Caco-2 (cell line): ENCODE measurements around the gene LRMDA. TPM values are rescaled to one million over a fixed set of nuclear protein-coding genes. Genes with fewer than 3 reads are reported as not detected.

Experiments used
- BruUV-seq: library from RNA; stranded (reverse); fragments of 400-500 nt; replicated peaks from 2 replicates; lab custom pipeline; 2021; lab: Mats Ljungman, UMichigan
- CTCF ChIA-PET: fragments of 300-600 bp; sonication (Branson Sonifier 250); formaldehyde crosslinking; loops from one replicate; lab custom pipeline; 2022; ENCODE audit warnings: antibody characterized with exemption; lab: Charles Lee
- POLR2A ChIA-PET: fragments of 300-600 bp; sonication (Branson Sonifier 250); formaldehyde crosslinking; loops from one replicate; lab custom pipeline; 2022; ENCODE audit warnings: antibody characterized with exemption; lab: Charles Lee
- DNase-seq, 2 experiments: peaks; one replicate each; pipeline versions ENCODE4 v3.0.0 to v3.0.0-alpha.2; 2020 to 2022
- H3K27me3 ChIP-seq: replicated peaks from 2 replicates; pipeline ENCODE4 v1.6.0; 2011; ENCODE audit warnings: low read length; ENCODE audit not compliant: control insufficient read depth, insufficient read depth
- H3K36me3 ChIP-seq: 2 replicates; pipeline ENCODE4 v1.5.1; 2011; ENCODE audit warnings: low read length; ENCODE audit not compliant: control insufficient read depth, insufficient read depth
- H3K4me1 ChIP-seq: fragments of 250-450 bp; sonication (Bioruptor Pico); 2 replicates; pipeline ENCODE4 v1.5.1; 2020; ENCODE audit warnings: mild to moderate bottlenecking
- H3K4me3 ChIP-seq: 2 replicates; pipeline ENCODE4 v1.5.1; 2011; ENCODE audit warnings: low read depth, mild to moderate bottlenecking, control low read depth, low read length
- H3K9me3 ChIP-seq: fragments of 250-450 bp; sonication (Bioruptor Pico); 2 replicates; pipeline ENCODE4 v1.5.1; 2020; ENCODE audit warnings: mild to moderate bottlenecking, moderate library complexity
- H3K27ac Mint-ChIP-seq: one replicate; pipeline ENCODE4 v1.8.0; 2022; ENCODE audit warnings: mixed read lengths; ENCODE audit not compliant: unreplicated experiment
- H3K27me3 Mint-ChIP-seq: one replicate; pipeline ENCODE4 v1.8.0; 2022; ENCODE audit warnings: mixed read lengths; ENCODE audit not compliant: insufficient read depth, unreplicated experiment
- H3K36me3 Mint-ChIP-seq: one replicate; pipeline ENCODE4 v1.8.0; 2022; ENCODE audit warnings: mild to moderate bottlenecking, mixed read lengths; ENCODE audit not compliant: insufficient read depth, unreplicated experiment
- H3K4me1 Mint-ChIP-seq: one replicate; pipeline ENCODE4 v1.8.0; 2022; ENCODE audit warnings: low read depth, mixed read lengths; ENCODE audit not compliant: unreplicated experiment
- H3K4me3 Mint-ChIP-seq: one replicate; pipeline ENCODE4 v1.8.0; 2022; ENCODE audit warnings: mild to moderate bottlenecking, moderate library complexity, mixed read lengths; ENCODE audit not compliant: unreplicated experiment
- H3K9me3 Mint-ChIP-seq: one replicate; pipeline ENCODE4 v1.8.0; 2022; ENCODE audit warnings: mixed read lengths; ENCODE audit not compliant: unreplicated experiment
- intact Hi-C: fragments of 100-400 bp; cut with micrococcal nuclease; formaldehyde crosslinking; loops from one replicate; pipeline ENCODE4 v1.10.0; 2022; ENCODE audit not compliant: unreplicated experiment
- total RNA-seq: library from RNA; stranded (reverse); gene quantifications from 2 replicates; pipeline ENCODE4 v1.2.3, GENCODE V29; 2022
- TF ChIP-seq, protein P1 (sequence below), 2 experiments: fragments of 200-600 bp in 1 of 2; IDR thresholded peaks; 1 replicate in 1 of 2; 2 replicates in 1 of 2; pipeline versions ENCODE4 v1.5.1 to v1.8.0; 2011 to 2022; ENCODE audit warnings: antibody characterized with exemption in 1 of 2, control low read depth in 1 of 2, inconsistent platforms in 1 of 2, low read depth in 1 of 2, low read length in 1 of 2, mild to moderate bottlenecking in 1 of 2, moderate library complexity in 1 of 2; ENCODE audit not compliant: insufficient read depth in 1 of 2, severe bottlenecking in 1 of 2, unreplicated experiment in 1 of 2

Gene LRMDA
- total RNA-seq, 1 experiment from 2014 or later = 18.5 TPM

GRCh38 chr10:75622503-75622902 is 191.1 kb downstream of the LRMDA start:
- Histone ChIP-seq H3K4me3 (no peak overlapping the region), H3K9me3 (no peaks in the 10 kb centered on the region), H3K36me3 (no peaks in the 10 kb centered on the region), H3K27me3 (no peaks in the 10 kb centered on the region), H3K4me1 (no peaks in the 10 kb centered on the region)
- no peaks in the 10 kb centered on the region for H3K27me3 Mint-ChIP-seq
- BruUV-seq = no TSS peak
- TF ChIP-seq, protein P1, sequence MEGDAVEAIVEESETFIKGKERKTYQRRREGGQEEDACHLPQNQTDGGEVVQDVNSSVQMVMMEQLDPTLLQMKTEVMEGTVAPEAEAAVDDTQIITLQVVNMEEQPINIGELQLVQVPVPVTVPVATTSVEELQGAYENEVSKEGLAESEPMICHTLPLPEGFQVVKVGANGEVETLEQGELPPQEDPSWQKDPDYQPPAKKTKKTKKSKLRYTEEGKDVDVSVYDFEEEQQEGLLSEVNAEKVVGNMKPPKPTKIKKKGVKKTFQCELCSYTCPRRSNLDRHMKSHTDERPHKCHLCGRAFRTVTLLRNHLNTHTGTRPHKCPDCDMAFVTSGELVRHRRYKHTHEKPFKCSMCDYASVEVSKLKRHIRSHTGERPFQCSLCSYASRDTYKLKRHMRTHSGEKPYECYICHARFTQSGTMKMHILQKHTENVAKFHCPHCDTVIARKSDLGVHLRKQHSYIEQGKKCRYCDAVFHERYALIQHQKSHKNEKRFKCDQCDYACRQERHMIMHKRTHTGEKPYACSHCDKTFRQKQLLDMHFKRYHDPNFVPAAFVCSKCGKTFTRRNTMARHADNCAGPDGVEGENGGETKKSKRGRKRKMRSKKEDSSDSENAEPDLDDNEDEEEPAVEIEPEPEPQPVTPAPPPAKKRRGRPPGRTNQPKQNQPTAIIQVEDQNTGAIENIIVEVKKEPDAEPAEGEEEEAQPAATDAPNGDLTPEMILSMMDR (IDR thresholded peaks at IDR 0.05; ENCODE audit: insufficient read depth in 1 of 2, low read depth in 1 of 2, low read length in 1 of 2, severe bottlenecking in 1 of 2, unreplicated experiment in 1 of 2) = no peak
- no peaks in the 10 kb centered on the region for H3K4me1 Mint-ChIP-seq
- POLR2A ChIA-PET = no interaction called here
- DNase-seq = no peak
- no peak overlapping the region for H3K27ac Mint-ChIP-seq
- no peak overlapping the region for H3K4me3 Mint-ChIP-seq
- H3K36me3 Mint-ChIP-seq = no peaks in the 10 kb centered on the region
- CTCF ChIA-PET = no interaction called here
- intact Hi-C loops = loop anchor here (10.0 kb wide), 1 partner anchor 218 kb away; the partner anchor contains the start of gene ZNF503
- H3K9me3 Mint-ChIP-seq = no peaks in the 10 kb centered on the region

DNA sequence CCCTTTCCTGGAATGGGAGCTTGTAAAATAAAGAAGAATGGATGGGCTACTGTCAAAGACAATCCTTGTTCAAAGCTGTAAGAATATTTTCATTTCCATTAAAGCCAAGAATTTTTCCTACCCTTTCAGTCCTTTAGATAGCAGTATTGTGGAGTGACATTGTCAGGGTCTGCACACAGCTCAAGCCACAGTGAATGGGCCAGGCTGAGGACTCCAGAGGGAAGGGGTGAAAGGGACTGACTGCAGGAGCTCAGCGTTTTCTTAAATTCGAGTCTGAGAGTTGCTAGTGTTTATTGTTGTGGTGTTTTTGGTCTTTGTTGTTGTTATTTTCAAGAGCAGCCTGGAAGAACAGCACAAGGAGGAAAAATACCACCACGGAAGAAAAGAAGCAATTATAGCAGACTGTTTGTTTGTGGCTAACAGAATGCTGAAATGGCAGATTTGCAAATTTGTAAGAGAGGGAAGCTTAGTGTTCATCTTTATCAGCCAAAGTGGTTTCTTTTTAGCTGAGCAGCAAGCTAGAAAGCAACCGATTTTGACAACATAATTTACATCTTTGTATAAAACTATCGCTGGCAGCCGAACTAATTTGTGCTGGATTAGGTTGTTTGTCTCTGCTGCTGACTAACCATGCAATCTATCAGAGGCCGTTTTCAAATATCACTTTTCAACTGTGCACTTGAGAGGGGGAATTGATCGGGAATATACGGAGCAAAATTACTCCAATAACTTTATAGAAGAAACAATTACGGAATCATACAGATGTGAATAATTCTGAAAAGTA is 192.1 kb downstream of the LRMDA start:
- Histone ChIP-seq H3K27me3 (no peaks in the 10 kb centered on the region), H3K36me3 (no peaks in the 10 kb centered on the region), H3K9me3 (no peaks in the 10 kb centered on the region), H3K4me1 (no peaks in the 10 kb centered on the region), H3K4me3 (no peak overlapping the region)
- no peak overlapping the region for H3K27ac Mint-ChIP-seq
- intact Hi-C loops = loop anchor here (10.0 kb wide), 1 partner anchor 219 kb away; the partner anchor contains the start of gene ZNF503
- H3K36me3 Mint-ChIP-seq = no peaks in the 10 kb centered on the region
- no TSS peak for BruUV-seq
- TF ChIP-seq, protein P1 (IDR thresholded peaks at IDR 0.05; ENCODE audit: insufficient read depth in 1 of 2, low read depth in 1 of 2, low read length in 1 of 2, severe bottlenecking in 1 of 2, unreplicated experiment in 1 of 2) = no peak
- H3K27me3 Mint-ChIP-seq = no peaks in the 10 kb centered on the region
- no peak for DNase-seq
- no peak overlapping the region for H3K4me3 Mint-ChIP-seq
- ChIA-PET POLR2A (no interaction called here), CTCF (no interaction called here)
- H3K4me1 Mint-ChIP-seq = no peaks in the 10 kb centered on the region
- H3K9me3 Mint-ChIP-seq = no peaks in the 10 kb centered on the region

GRCh38 chr10:75624638-75625037 is 193.2 kb downstream of the LRMDA start:
- no peak overlapping the region for H3K27ac Mint-ChIP-seq
- TF ChIP-seq, protein P1 (IDR thresholded peaks at IDR 0.05; ENCODE audit: insufficient read depth in 1 of 2, low read depth in 1 of 2, low read length in 1 of 2, severe bottlenecking in 1 of 2, unreplicated experiment in 1 of 2) = no peak
- H3K9me3 Mint-ChIP-seq = no peaks in the 10 kb centered on the region
- no peaks in the 10 kb centered on the region for H3K27me3 ChIP-seq
- no peaks in the 10 kb centered on the region for H3K4me1 ChIP-seq
- H3K9me3 ChIP-seq = no peaks in the 10 kb centered on the region
- no peaks in the 10 kb centered on the region for H3K4me1 Mint-ChIP-seq
- intact Hi-C loops = loop anchor here (10.0 kb wide), 1 partner anchor 220 kb away; the partner anchor contains the start of gene ZNF503
- CTCF ChIA-PET = no interaction called here
- no TSS peak for BruUV-seq
- DNase-seq = no peak
- no peak overlapping the region for H3K4me3 Mint-ChIP-seq
- H3K27me3 Mint-ChIP-seq = no peaks in the 10 kb centered on the region
- no peak overlapping the region for H3K4me3 ChIP-seq
- H3K36me3 ChIP-seq = no peaks in the 10 kb centered on the region
- POLR2A ChIA-PET = no interaction called here
- H3K36me3 Mint-ChIP-seq = no peaks in the 10 kb centered on the region
